ENCODE measurements around the gene MIA. TPM values are rescaled to one million over a fixed set of nuclear protein-coding genes. Genes with fewer than 3 reads are reported as not detected.
A peak's percentile ranks its signal among the peaks of the same experiment; 100 is the strongest.

The MIA gene
- total RNA-seq, 1 donor, result not detected

DNA sequence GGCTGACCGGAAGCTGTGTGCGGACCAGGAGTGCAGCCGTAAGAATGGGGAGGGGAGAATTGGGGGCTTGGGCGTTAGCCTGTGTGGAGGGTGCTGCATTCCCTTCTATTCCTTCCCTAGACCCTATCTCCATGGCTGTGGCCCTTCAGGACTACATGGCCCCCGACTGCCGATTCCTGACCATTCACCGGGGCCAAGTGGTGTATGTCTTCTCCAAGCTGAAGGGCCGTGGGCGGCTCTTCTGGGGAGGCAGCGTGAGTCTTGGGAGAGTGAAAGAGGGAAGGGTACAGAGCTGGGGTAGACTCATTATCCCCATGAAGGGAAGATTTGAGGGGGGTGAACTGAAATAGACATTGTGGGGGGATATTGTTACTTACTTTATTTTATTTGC is 306 bp downstream of the MIA start:
- DNase-seq (ENCODE audit: low read depth), result no peak
- TF ChIP-seq, protein P1, sequence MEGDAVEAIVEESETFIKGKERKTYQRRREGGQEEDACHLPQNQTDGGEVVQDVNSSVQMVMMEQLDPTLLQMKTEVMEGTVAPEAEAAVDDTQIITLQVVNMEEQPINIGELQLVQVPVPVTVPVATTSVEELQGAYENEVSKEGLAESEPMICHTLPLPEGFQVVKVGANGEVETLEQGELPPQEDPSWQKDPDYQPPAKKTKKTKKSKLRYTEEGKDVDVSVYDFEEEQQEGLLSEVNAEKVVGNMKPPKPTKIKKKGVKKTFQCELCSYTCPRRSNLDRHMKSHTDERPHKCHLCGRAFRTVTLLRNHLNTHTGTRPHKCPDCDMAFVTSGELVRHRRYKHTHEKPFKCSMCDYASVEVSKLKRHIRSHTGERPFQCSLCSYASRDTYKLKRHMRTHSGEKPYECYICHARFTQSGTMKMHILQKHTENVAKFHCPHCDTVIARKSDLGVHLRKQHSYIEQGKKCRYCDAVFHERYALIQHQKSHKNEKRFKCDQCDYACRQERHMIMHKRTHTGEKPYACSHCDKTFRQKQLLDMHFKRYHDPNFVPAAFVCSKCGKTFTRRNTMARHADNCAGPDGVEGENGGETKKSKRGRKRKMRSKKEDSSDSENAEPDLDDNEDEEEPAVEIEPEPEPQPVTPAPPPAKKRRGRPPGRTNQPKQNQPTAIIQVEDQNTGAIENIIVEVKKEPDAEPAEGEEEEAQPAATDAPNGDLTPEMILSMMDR (IDR thresholded peaks at IDR 0.05; ENCODE audit: insufficient read depth, low read length), result no peak
- H3K4me3 ChIP-seq (ENCODE audit: low read depth, low read length), result no peak overlapping the region

DNA sequence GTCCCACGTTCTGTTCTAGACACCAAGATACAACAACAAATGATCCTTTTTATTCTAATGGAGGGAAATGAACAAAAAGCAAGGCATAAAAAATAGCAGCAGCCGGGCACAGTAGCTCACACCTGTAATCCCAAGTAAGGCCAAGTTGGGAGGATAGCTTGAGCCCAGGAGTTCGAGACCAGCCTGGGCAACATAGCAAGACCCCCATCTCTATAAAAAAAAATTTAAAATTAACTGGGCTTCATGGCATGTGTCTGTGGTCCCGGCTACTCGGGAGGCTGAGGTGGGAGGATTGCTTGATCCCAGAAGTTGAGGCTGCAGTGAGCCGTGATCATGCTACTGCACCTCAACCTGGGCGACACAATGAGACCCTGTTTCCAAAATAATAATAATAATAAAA is 1.0 kb downstream of the MIA start:
- no peak for DNase-seq (ENCODE audit: low read depth)
- TF ChIP-seq, protein P1 (IDR thresholded peaks at IDR 0.05; ENCODE audit: insufficient read depth, low read length), result no peak
- H3K4me3 ChIP-seq (ENCODE audit: low read depth, low read length), result no peak overlapping the region

GRCh38 chr19:40776932-40777644 is 1.8 kb downstream of the MIA start:
- DNase-seq (ENCODE audit: low read depth), result peak; percentile 94
- TF ChIP-seq, protein P1 (IDR thresholded peaks at IDR 0.05; ENCODE audit: insufficient read depth, low read length), result no peak

DNA sequence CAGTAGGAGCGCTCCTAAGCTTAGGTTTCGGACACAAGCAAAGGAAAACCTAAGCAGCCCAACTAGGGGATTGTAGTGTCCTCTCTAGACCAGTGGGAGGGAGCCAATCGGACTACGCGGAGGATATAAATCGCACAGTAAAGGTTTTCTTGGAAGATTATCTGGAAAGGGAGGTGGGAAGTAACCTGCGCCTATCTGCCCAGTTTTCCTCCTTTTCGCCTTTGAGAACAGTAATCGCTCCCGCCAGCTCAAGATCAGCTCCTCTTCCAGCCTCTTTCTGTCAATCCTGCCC is 2.3 kb downstream of the MIA start:
- TF ChIP-seq, protein P1 (IDR thresholded peaks at IDR 0.05; ENCODE audit: insufficient read depth, low read length), result no peak
- no peak for DNase-seq (ENCODE audit: low read depth)
- peak overlapping the region; percentile 68 for H3K4me3 ChIP-seq (ENCODE audit: low read depth, low read length)

More at GRCh38 chr19:40776932-40777644, 1.8 kb downstream of the MIA start:
- H3K4me3 ChIP-seq (ENCODE audit: low read depth, low read length), result peak overlapping the region; percentile 68

GRCh38 chr19:40777937-40778705 is 2.8 kb downstream of the MIA start, which contains the start of gene RAB4B:
TSS of gene RAB4B (plus strand) at chr19:40778247. CDS start at chr19:40778376, 129 bp downstream.
- peak; percentile 99 for DNase-seq (ENCODE audit: low read depth)
- TF ChIP-seq, protein P1 (IDR thresholded peaks at IDR 0.05; ENCODE audit: insufficient read depth, low read length), result no peak
- H3K4me3 ChIP-seq (ENCODE audit: low read depth, low read length), result peak within 1 kb of the TSS; percentile 81

- TF ChIP-seq, protein P1 (IDR thresholded peaks at IDR 0.05; ENCODE audit: insufficient read depth, low read length), result no peak
- H3K4me3 ChIP-seq (ENCODE audit: low read depth, low read length), result peak overlapping the region; percentile 81
- DNase-seq (ENCODE audit: low read depth), result no peak
Measured at GRCh38 chr19:40778706-40779284, 3.5 kb downstream of the MIA start.

Data from fibroblast of the aortic adventitia (primary cell).